Vagina (tissue), 2 donors: ENCODE data around the gene CLCF1. TPM values are rescaled to one million over a fixed set of nuclear protein-coding genes. Genes with fewer than 3 reads are reported as not detected.
A peak's percentile ranks its signal among the peaks of the same experiment; 100 is the strongest.

Experiments used
- DNase-seq, 2 donors: peaks; one replicate each; pipeline ENCODE4 v3.0.0-alpha.2; 2017; ENCODE audit errors: extremely low spot score in 2 of 2
- H3K27ac ChIP-seq: fragments of 200-600 bp; sonication (generic); one replicate; pipeline ENCODE4 v1.5.1; 2019
- H3K27me3 ChIP-seq: fragments of 200-600 bp; sonication (generic); one replicate; pipeline ENCODE4 v1.5.1; 2019
- H3K36me3 ChIP-seq, 2 donors: fragments of 200-600 bp; sonication (generic); one replicate each; pipeline ENCODE4 v1.5.1; 2017 to 2019
- H3K4me1 ChIP-seq: fragments of 200-600 bp; sonication (generic); one replicate; pipeline ENCODE4 v1.5.1; 2019
- H3K4me3 ChIP-seq, 2 donors: fragments of 200-600 bp; sonication (generic); 1 replicate in 1 of 2; 2 replicates in 1 of 2; pipeline ENCODE4 v1.5.1; 2016 to 2019
- H3K9me3 ChIP-seq: fragments of 200-600 bp; sonication (generic); one replicate; pipeline ENCODE4 v1.5.1; 2019
- POLR2A ChIP-seq, 2 donors: fragments of 450-650 bp; IDR thresholded peaks; one replicate each; pipeline ENCODE4 v1.6.1; 2017; ENCODE audit warnings: antibody characterized with exemption in 2 of 2, mild to moderate bottlenecking in 2 of 2, moderate library complexity in 2 of 2
- POLR2AphosphoS5 ChIP-seq, 2 donors: sonication (generic); formaldehyde crosslinking; IDR thresholded peaks; one replicate each; pipeline ENCODE4 v1.9.0; 2017; ENCODE audit warnings: antibody characterized with exemption in 2 of 2, mild to moderate bottlenecking in 2 of 2, low read depth in 1 of 2; ENCODE audit not compliant: insufficient read depth in 1 of 2
- intact Hi-C: fragments of 100-400 bp; cut with DNase I; formaldehyde crosslinking; loops from one replicate; pipeline ENCODE4 v1.15.1; 2023
- total RNA-seq: library from RNA; depleted of rRNA; stranded (reverse); fragments of >200 nt; gene quantifications from one replicate; pipeline ENCODE4 v1.2.3, GENCODE V29; 2016
- TF ChIP-seq, protein P1 (sequence below), 3 experiments: fragments of 450-650 bp in 2 of 3; fragments of 200-600 bp in 1 of 3; sonication (generic) in 1 of 3; IDR thresholded peaks; one replicate each; pipeline ENCODE4 v1.5.1; 2017 to 2019; ENCODE audit warnings: antibody characterized with exemption in 3 of 3, mild to moderate bottlenecking in 2 of 3, moderate library complexity in 2 of 3

The CLCF1 gene
- total RNA-seq, 1 donor from 2014 or later = 20.6 TPM

DNA sequence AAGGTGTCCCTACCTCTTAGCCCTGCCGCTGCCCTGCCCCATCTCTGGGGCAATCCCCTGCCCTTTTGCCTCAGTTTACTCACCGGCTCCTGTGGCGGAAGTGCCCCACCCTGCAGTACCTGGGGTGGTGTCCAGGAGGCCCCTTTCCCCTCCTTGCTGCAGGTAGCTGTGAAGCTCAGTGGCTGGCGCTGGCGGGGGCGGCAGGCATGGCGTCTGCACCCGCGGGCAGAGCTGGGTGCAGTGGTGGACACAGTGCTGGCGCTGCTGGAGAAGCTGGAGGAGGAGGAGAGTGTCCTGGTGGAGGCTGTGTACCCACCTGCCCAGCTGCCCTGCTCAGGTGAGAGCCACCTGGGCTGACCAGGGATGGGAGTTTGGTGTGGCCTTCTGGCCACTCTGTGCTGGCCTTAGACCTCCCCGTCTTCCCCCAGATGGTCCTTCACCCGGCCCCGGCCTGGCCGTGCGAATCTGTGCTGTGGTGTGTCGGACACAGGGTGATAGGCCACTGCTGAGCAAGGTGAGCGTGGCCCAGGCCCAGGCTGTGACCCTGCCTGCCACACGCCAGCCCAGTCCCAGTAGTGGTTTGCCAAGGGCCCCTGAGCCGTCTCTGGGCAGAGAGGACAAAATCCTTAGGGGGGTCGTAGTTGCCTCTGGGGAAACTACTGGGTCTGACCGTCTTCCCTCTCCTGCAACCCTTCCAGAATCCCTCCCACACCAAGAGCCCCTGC, 46.1 kb upstream of the CLCF1 start:
- Histone ChIP-seq H3K9me3 (no peaks in the 10 kb centered on the region), H3K27ac (no peak overlapping the region), H3K27me3 (peaks cover 5% of the 10 kb centered on the region), H3K36me3 (no peaks in the 10 kb centered on the region), H3K4me3 (no peak overlapping the region), H3K4me1 (peaks cover 62% of the 10 kb centered on the region)
- no peak for DNase-seq
- intact Hi-C loops = loop anchor here (5.0 kb wide), 1 partner anchor 48 kb away; the partner anchor contains the start of gene TMEM134
- TF ChIP-seq, protein P1, sequence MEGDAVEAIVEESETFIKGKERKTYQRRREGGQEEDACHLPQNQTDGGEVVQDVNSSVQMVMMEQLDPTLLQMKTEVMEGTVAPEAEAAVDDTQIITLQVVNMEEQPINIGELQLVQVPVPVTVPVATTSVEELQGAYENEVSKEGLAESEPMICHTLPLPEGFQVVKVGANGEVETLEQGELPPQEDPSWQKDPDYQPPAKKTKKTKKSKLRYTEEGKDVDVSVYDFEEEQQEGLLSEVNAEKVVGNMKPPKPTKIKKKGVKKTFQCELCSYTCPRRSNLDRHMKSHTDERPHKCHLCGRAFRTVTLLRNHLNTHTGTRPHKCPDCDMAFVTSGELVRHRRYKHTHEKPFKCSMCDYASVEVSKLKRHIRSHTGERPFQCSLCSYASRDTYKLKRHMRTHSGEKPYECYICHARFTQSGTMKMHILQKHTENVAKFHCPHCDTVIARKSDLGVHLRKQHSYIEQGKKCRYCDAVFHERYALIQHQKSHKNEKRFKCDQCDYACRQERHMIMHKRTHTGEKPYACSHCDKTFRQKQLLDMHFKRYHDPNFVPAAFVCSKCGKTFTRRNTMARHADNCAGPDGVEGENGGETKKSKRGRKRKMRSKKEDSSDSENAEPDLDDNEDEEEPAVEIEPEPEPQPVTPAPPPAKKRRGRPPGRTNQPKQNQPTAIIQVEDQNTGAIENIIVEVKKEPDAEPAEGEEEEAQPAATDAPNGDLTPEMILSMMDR (IDR thresholded peaks at IDR 0.05) = no peak
- TF ChIP-seq POLR2AphosphoS5 (IDR thresholded peaks at IDR 0.05; ENCODE audit: insufficient read depth in 1 of 2, low read depth in 1 of 2) (no peak), POLR2A (IDR thresholded peaks at IDR 0.05) (no peak)

DNA sequence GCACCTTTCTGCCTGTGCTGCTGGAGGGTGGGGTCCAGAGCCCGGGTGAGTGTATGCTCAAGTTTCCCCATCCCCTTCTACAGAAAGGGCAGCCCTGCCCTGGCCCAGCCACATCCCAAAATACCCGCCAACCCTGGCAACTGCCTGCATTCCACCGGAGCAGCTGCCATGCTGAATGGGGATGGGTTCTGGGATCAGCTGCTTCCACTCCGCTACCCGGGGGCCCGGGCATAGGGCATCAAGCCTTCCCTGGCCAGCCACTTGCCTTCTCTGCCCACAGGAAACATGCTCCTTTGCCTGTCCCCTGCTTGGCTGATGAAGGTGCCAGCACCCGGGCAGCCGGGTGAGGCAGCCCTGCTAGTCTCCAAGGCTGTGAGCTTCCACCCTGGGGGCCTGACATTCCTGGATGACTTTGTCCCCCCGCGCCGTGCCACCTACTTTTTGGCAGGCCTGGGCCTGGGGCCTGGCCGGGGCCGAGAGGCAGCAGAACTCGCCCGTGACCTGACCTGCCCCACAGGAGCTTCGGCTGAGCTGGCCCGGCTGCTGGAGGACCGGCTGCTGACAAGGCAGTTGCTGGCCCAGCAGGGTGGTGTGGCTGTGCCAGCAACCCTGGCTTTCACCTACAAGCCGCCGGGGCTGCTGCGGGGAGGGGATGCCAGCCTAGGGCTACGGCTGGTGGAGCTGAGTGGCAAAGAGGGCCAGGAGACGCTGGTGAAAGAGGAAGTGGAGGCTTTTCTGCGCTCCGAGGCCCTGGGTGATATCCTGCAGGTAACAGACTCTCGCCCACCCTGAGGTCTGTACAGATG, 45.3 kb upstream of the CLCF1 start:
- Histone ChIP-seq H3K4me3 (no peak overlapping the region), H3K4me1 (peaks cover 62% of the 10 kb centered on the region), H3K9me3 (no peaks in the 10 kb centered on the region), H3K27ac (no peak overlapping the region), H3K27me3 (peaks cover 5% of the 10 kb centered on the region), H3K36me3 (no peaks in the 10 kb centered on the region)
- intact Hi-C loops = no loop called here
- TF ChIP-seq, protein P1 (IDR thresholded peaks at IDR 0.05) = no peak
- no peak for TF ChIP-seq POLR2A (IDR thresholded peaks at IDR 0.05)
- no peak for TF ChIP-seq POLR2AphosphoS5 (IDR thresholded peaks at IDR 0.05; ENCODE audit: insufficient read depth in 1 of 2, low read depth in 1 of 2)
- no peak for DNase-seq

DNA sequence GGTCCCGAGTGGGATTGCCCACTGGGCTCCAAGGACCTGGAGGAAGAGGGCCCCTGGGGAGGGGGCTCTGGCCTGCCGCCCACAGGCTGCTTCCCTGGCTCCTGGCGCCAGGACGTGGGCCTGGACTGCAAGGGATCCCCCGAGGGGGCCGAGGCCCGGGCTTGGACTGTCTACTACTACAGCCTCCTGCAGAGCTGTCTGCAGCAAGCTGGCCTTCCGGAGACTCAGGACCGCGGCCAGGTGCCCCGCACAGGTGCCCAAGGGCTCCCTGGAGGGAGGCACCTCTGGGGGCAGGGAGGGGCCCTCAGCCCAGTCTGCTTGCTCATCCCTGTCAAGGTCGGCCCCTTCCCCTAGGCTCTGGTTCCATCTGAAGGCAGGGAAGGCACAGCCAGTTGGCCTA, 44.0 kb upstream of the CLCF1 start:
- TF ChIP-seq POLR2AphosphoS5 (IDR thresholded peaks at IDR 0.05; ENCODE audit: insufficient read depth in 1 of 2, low read depth in 1 of 2) = no peak
- TF ChIP-seq POLR2A (IDR thresholded peaks at IDR 0.05) = no peak
- TF ChIP-seq, protein P1 (IDR thresholded peaks at IDR 0.05) = no peak
- intact Hi-C loops = no loop called here
- H3K27me3 ChIP-seq = peaks cover 5% of the 10 kb centered on the region
- peak overlapping the region; percentile 27 for H3K27ac ChIP-seq
- peaks cover 62% of the 10 kb centered on the region for H3K4me1 ChIP-seq
- no peak overlapping the region for H3K4me3 ChIP-seq
- no peaks in the 10 kb centered on the region for H3K9me3 ChIP-seq
- no peaks in the 10 kb centered on the region for H3K36me3 ChIP-seq
- DNase-seq = no peak

DNA sequence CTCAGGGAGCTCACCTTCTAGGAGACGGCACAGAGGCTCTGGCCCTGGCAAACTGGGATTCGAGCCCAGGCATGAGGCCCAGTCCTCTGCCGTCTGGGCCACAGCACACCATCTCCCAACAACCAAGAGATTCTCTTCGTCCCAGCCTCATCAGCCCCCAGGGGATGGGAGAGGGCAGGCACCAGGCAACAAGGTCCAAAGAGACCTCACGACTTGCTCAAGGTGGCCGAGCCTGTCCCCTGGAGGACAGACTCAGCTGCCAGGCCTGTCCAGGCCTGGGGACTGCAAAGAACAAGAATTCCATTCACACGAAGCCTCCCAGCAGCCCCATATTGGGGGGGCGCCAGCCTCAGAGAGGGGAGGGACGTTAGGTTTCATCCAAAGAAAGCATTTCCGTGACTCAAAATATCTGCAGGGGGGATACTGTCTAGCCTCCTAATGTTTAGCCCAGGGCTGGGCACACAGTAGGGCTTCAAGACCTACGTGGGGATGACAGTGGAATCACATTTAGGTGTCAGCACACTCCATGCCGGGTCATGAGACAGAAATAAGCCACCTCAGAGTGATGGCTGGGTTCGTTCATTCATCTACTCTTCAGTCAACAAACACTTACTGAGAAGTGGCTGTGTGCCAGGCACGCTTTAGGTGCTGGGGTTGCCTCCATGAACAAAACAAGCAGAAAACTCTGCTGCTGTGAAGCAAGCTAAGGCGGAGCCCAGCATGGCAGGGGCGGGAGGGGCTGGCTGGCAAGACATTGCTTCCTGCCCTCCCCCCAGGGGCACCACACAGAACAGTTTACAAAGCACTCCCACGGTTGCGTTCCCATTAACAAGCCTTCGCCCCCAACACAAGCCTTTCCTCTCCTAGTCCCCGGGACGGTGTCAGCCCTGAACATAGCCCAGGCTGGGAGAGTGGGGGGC, 43.3 kb upstream of the CLCF1 start:
- no peaks in the 10 kb centered on the region for H3K9me3 ChIP-seq
- DNase-seq = no peak
- H3K4me1 ChIP-seq = peaks cover 62% of the 10 kb centered on the region
- no peak overlapping the region for H3K4me3 ChIP-seq
- peak overlapping the region; percentile 33 for H3K27ac ChIP-seq
- peaks cover 5% of the 10 kb centered on the region for H3K27me3 ChIP-seq
- TF ChIP-seq POLR2A (IDR thresholded peaks at IDR 0.05) = no peak
- no peak for TF ChIP-seq POLR2AphosphoS5 (IDR thresholded peaks at IDR 0.05; ENCODE audit: insufficient read depth in 1 of 2, low read depth in 1 of 2)
- TF ChIP-seq, protein P1 (IDR thresholded peaks at IDR 0.05) = no peak
- H3K36me3 ChIP-seq = no peaks in the 10 kb centered on the region
- intact Hi-C loops = no loop called here
